ENCODE measurements around the gene EFNA1. TPM values are rescaled to one million over a fixed set of nuclear protein-coding genes. Genes with fewer than 3 reads are reported as not detected.

The EFNA1 gene
- total RNA-seq, 1 donor from 2014 or later: 144 TPM

- H3K36me3 ChIP-seq: no peaks in the 10 kb centered on the region
Observed at GRCh38 chr1:155106862-155107261, 20.8 kb upstream of the EFNA1 start.

GRCh38 chr1:155107309-155108264, 20.1 kb upstream of the EFNA1 start:
- no peak for ATAC-seq
- DNase-seq: no peak
- Histone ChIP-seq H3K4me3 (no peak overlapping the region), H3K27me3 (ENCODE audit: low read depth) (no peaks in the 10 kb centered on the region), H3K4me1 (peaks cover 1% of the 10 kb centered on the region), H3K9me3 (no peaks in the 10 kb centered on the region), H3K27ac (no peak overlapping the region), H3K36me3 (no peaks in the 10 kb centered on the region)
- TF ChIP-seq CTCF (IDR thresholded peaks at IDR 0.05): no peak
- intact Hi-C loops (cut with DNase I): no loop called here

More at GRCh38 chr1:155106862-155107261, 20.8 kb upstream of the EFNA1 start:
- H3K4me1 ChIP-seq: peaks cover 9% of the 10 kb centered on the region
- no peak overlapping the region for H3K27ac ChIP-seq
- DNase-seq (no peak), ATAC-seq (no peak)
- no peak overlapping the region for H3K4me3 ChIP-seq
- TF ChIP-seq CTCF (IDR thresholded peaks at IDR 0.05): no peak
- H3K9me3 ChIP-seq: no peaks in the 10 kb centered on the region
- no peaks in the 10 kb centered on the region for H3K27me3 ChIP-seq (ENCODE audit: low read depth)
- intact Hi-C loops (cut with DNase I): no loop called here

GRCh38 chr1:155108296-155108695, 19.4 kb upstream of the EFNA1 start:
- H3K9me3 ChIP-seq: no peaks in the 10 kb centered on the region
- no peaks in the 10 kb centered on the region for H3K36me3 ChIP-seq
- no peaks in the 10 kb centered on the region for H3K27me3 ChIP-seq (ENCODE audit: low read depth)
- no peak overlapping the region for H3K27ac ChIP-seq
- DNase-seq (no peak), ATAC-seq (no peak)
- intact Hi-C loops (cut with DNase I): no loop called here
- H3K4me3 ChIP-seq: no peak overlapping the region
- no peak for TF ChIP-seq CTCF (IDR thresholded peaks at IDR 0.05)
- H3K4me1 ChIP-seq: no peaks in the 10 kb centered on the region

GRCh38 chr1:155110381-155110780, 17.3 kb upstream of the EFNA1 start:
- intact Hi-C loops (cut with DNase I): no loop called here
- no peak for TF ChIP-seq CTCF (IDR thresholded peaks at IDR 0.05)
- no peaks in the 10 kb centered on the region for H3K4me1 ChIP-seq
- no peak for DNase-seq
- H3K27ac ChIP-seq: no peak overlapping the region
- no peaks in the 10 kb centered on the region for H3K9me3 ChIP-seq
- H3K36me3 ChIP-seq: no peaks in the 10 kb centered on the region
- no peaks in the 10 kb centered on the region for H3K27me3 ChIP-seq (ENCODE audit: low read depth)
- no peak for ATAC-seq
- H3K4me3 ChIP-seq: no peak overlapping the region

- ATAC-seq: no peak
- no peak for DNase-seq
- intact Hi-C loops (cut with DNase I): no loop called here
- TF ChIP-seq CTCF (IDR thresholded peaks at IDR 0.05): no peak
- no peak overlapping the region for H3K27ac ChIP-seq
- no peaks in the 10 kb centered on the region for H3K27me3 ChIP-seq (ENCODE audit: low read depth)
- no peak overlapping the region for H3K4me3 ChIP-seq
- H3K4me1 ChIP-seq: no peaks in the 10 kb centered on the region
- H3K9me3 ChIP-seq: no peaks in the 10 kb centered on the region
- H3K36me3 ChIP-seq: no peaks in the 10 kb centered on the region
Observed at GRCh38 chr1:155110826-155111225, 16.9 kb upstream of the EFNA1 start.
